ENCODE results near the gene AQP10.
"Not testable (repeated sequence)": the region's sequence is repeated elsewhere in the genome, so short reads cannot be mapped to it uniquely, and the experiment has no call there.

AQP10 gene, protein sequence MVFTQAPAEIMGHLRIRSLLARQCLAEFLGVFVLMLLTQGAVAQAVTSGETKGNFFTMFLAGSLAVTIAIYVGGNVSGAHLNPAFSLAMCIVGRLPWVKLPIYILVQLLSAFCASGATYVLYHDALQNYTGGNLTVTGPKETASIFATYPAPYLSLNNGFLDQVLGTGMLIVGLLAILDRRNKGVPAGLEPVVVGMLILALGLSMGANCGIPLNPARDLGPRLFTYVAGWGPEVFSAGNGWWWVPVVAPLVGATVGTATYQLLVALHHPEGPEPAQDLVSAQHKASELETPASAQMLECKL

DNA sequence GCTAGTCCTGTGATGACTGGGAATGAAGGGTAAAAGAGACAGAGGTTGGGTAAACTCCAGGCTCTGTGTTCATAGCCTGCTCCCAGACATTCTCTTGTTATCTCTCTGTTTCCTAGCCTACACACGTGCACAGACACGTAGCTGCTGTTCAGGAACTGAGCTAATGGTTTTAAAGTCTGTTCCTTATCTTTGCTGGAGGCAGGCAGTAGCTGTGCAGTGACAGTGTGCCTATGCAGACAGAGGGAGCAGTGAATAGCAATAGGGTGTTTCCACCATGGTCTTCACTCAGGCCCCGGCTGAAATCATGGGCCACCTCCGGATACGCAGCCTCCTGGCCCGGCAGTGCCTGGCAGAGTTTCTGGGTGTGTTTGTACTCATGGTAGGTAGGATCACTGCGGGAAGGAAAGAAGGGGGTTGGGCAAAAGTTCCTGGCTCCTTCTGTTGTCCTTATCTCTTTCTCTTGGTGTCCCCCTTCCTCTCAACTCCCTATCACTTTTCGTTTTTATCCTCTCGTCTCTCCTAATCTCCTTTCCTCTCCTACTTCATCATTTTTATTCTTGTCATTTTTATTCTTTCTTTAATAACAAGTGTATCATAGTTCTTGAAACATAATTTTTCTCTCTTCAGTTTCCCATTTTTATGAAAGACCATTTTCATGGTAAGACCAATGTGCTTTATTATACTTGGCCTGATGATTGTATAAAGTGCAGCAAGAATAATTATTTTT is at the start of gene AQP10:
AQP10 (plus strand) TSS at position 212 of the 727 bp plus-strand sequence; CDS start at position 275, 63 bp downstream.
- TF ChIP-seq, protein P1, sequence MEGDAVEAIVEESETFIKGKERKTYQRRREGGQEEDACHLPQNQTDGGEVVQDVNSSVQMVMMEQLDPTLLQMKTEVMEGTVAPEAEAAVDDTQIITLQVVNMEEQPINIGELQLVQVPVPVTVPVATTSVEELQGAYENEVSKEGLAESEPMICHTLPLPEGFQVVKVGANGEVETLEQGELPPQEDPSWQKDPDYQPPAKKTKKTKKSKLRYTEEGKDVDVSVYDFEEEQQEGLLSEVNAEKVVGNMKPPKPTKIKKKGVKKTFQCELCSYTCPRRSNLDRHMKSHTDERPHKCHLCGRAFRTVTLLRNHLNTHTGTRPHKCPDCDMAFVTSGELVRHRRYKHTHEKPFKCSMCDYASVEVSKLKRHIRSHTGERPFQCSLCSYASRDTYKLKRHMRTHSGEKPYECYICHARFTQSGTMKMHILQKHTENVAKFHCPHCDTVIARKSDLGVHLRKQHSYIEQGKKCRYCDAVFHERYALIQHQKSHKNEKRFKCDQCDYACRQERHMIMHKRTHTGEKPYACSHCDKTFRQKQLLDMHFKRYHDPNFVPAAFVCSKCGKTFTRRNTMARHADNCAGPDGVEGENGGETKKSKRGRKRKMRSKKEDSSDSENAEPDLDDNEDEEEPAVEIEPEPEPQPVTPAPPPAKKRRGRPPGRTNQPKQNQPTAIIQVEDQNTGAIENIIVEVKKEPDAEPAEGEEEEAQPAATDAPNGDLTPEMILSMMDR (IDR thresholded peaks at IDR 0.05; ENCODE audit: borderline replicate concordance, insufficient read depth, low read depth, low read length), result no peak

DNA sequence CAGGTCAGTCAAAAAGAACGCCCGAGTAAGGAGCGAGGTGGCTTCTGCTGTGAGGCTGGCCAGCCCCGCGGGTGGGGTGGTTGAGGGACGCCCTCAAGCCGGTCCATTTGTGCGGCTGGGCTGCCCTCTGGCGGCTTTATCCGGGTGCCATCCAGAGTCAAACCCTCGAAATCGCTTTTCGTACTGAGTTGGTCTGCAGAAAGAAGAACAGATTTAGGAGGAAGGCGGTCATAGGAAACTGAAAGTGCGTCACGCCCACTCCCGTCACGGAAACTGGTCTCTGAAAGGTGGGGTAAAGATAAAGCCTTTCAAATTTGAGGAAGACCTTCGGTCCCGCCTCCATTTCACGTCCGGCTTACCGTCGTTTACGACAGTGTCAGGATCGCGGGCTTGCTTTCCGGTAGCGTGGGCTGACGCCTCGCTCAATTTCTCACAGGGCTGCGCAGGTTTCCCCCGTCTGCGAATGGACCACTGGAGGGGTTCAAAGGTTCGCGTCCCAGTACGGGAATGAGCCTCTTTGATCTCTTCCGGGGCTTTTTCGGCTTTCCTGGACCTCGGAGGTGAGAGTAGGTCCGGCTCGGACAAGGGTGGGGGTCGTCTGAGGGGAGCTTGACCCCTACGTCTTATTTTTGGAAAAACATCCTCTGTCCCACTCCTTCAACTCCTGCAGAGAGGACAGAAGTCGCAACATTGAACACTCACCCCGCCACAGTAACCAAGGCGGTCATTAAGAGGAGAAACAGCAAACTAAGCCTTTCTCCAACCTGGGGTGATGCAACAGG is 48.5 kb upstream of the AQP10 start, which contains the start of gene HAX1:
HAX1 (plus strand) TSS at position 413 of the 782 bp plus-strand sequence; CDS start at position 508, 95 bp downstream.
- TF ChIP-seq, protein P1 (IDR thresholded peaks at IDR 0.05; ENCODE audit: borderline replicate concordance, insufficient read depth, low read depth, low read length), result peak; percentile 79
- peak within 1 kb of the TSS; percentile 80 for H3K4me3 ChIP-seq (ENCODE audit: low read depth, low read length)

More for the DNA sequence above, at the start of gene AQP10:
- no peak within 1 kb of the TSS for H3K4me3 ChIP-seq (ENCODE audit: low read depth, low read length)

DNA sequence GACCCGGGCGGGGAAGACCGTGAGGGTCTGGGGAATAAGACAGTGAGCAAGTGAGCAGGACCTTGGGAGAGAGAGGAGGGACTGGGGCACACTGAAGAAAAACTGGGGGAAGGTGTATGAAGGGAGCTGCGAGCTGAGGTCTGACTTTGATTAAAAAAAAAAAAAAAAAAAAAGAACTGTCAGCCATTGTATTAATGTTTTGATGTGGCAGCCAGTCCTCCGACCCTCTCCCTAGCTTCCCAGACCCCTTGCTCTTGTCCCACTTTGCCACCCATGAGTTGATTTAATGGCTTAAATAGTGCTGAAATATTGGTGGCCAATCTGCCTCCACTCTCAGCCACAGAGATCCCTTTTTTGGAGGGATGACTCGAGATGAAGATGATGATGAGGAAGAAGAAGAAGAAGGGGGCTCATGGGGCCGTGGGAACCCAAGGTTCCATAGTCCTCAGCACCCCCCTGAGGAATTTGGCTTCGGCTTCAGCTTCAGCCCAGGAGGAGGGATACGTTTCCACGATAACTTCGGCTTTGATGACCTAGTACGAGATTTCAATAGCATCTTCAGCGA is 47.8 kb upstream of the AQP10 start:
- TF ChIP-seq, protein P1 (IDR thresholded peaks at IDR 0.05; ENCODE audit: borderline replicate concordance, insufficient read depth, low read depth, low read length), result no peak
- peak overlapping the region; percentile 80 for H3K4me3 ChIP-seq (ENCODE audit: low read depth, low read length)

DNA sequence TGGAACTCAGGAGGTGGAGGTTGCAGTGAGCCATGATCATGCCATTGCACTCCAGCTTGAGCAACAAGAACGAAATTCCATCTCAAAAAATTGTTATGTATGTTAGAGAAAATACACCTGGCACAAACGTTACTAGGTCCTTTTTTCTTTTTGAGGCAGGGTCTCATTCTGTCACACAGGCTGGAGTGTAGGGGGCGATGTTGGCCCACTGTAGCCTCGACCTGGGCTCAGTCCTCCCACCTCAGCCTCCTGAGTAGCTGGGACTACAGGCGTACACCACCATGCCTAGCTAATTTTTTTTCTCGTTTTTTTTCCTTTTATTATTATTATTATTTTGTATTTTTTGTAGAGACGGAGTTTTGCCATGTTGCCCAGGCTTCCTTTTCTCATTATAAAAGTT is 44.1 kb upstream of the AQP10 start:
- no peak overlapping the region for H3K4me3 ChIP-seq (ENCODE audit: low read depth, low read length)

DNA sequence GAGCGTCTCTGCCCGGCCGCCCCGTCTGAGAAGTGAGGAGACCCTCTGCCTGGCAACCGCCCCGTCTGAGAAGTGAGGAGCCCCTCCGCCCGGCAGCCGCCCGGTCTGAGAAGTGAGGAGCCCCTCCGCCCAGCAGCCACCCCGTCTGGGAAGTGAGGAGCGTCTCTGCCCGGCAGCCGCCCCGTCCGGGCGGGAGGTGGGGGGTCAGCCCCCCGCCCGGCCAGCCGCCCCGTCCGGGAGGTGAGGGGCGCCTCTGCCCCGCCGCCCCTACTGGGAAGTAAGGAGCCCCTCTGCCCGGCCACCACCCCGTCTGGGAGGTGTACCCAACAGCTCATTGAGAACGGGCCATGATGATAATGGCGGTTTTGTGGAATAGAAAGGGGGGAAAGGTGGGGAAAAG is 33.3 kb upstream of the AQP10 start:
- H3K4me3 ChIP-seq (ENCODE audit: low read depth, low read length), result not testable (repeated sequence)

More for the DNA sequence above, 44.1 kb upstream of the AQP10 start:
- TF ChIP-seq, protein P1 (IDR thresholded peaks at IDR 0.05; ENCODE audit: borderline replicate concordance, insufficient read depth, low read depth, low read length), result 0 out of 2 replicates have a peak, but pooled peaks have one; percentile 25

DNA sequence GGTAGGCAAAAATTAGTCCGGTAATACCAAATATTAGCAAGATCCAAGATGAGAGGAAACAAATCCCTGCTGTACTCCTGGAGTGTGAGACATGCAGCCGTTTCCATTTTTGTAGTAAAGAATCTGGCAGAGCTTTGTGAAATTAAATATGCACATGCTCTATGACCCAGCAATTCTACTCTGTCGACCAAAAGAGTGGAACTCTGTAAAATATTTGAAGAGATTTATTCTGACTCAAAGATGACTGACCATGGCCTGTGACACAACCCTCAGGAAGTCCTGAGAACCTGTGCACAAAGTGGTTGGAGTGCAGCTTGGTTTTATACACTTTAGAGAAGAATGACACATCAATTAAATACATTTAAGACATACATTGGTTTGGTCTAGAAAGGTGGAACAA is 32.2 kb upstream of the AQP10 start:
- no peak overlapping the region for H3K4me3 ChIP-seq (ENCODE audit: low read depth, low read length)
- TF ChIP-seq, protein P1 (IDR thresholded peaks at IDR 0.05; ENCODE audit: borderline replicate concordance, insufficient read depth, low read depth, low read length), result no peak

DNA sequence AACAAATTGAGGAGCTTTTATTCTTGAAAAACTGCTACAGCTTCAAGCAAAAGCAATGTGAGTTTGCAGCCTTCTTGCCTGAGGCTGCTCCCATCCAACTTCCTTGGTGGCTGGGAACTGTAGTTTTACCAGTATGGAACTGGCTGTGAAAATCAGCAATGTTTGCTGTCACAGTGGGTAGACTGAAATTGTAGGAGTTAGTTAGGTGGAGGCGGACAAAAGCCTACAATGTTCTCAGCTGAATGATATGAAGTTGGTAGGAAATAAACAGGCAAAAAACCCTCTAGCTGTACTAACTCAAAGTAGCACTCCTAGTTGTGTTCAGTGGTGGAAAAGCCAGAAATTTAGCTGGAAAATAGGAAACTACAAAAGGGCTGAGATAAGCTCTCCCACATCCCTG is 30.0 kb upstream of the AQP10 start:
- no peak overlapping the region for H3K4me3 ChIP-seq (ENCODE audit: low read depth, low read length)
- TF ChIP-seq, protein P1 (IDR thresholded peaks at IDR 0.05; ENCODE audit: borderline replicate concordance, insufficient read depth, low read depth, low read length), result no peak

Data from GM12875 (cell line).